HG02610 (cell line): ENCODE measurements around the gene PHOSPHO2.
"Not testable (repeated sequence)": the region's sequence is repeated elsewhere in the genome, so short reads cannot be mapped to it uniquely, and the experiment has no call there.

Experiments used
- ATAC-seq: cut with Tn5 transposase; IDR thresholded peaks from one replicate; pipeline ENCODE4 v1.9.1; 2021; ENCODE audit warnings: mild to moderate bottlenecking, moderate library complexity; ENCODE audit not compliant: unreplicated experiment

Gene PHOSPHO2

GRCh38 chr2:169683425-169684134, 10.7 kb upstream of the PHOSPHO2 start:
- peak; percentile 11 for ATAC-seq

- ATAC-seq = no peak
Observed at GRCh38 chr2:169684135-169684565, 10.1 kb upstream of the PHOSPHO2 start.

DNA sequence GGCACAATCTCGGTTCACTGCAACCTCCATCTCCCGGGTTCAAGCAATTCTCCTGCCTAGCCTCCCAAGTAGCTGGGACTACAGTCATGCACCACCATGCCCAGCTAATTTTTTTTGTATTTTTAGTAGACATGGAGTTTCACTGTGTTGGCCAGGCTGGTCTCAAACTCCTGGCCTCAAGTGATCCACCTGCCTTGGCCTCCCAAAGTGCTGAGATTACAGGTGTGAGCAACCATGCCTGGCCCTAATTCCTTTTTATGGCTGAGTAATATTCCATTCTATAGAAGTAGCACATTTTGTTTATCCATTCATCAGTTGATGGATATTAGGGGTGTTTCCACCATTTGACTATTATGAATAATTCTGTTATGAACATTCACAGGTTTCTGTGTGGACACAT, 9.6 kb upstream of the PHOSPHO2 start:
- ATAC-seq = not testable (repeated sequence)

GRCh38 chr2:169686825-169687224, 7.4 kb upstream of the PHOSPHO2 start:
- not testable (repeated sequence) for ATAC-seq

DNA sequence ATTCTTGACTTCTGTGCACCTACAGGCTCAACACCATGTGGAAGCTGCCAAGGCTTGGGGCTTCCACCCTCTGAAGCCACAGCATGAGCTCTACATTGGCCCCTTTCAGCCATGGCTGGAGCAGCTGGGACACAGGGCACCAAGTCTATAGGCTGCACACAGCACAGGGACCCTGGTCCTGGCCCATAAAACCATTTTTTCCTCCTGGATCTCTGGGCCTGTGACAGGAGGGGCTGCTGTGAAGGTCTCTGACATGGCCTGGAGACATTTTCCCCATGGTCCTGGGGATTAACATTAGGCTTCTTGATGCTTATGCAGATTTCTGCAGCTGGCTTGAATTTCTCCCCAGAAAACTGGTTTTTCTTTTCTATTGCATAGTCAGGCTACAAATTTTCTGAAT, 6.3 kb upstream of the PHOSPHO2 start:
- ATAC-seq = not testable (repeated sequence)

- ATAC-seq = no peak
Observed at GRCh38 chr2:169690958-169691357, 3.3 kb upstream of the PHOSPHO2 start.

- ATAC-seq = no peak
Observed at GRCh38 chr2:169692718-169693117, 1.6 kb upstream of the PHOSPHO2 start.

DNA sequence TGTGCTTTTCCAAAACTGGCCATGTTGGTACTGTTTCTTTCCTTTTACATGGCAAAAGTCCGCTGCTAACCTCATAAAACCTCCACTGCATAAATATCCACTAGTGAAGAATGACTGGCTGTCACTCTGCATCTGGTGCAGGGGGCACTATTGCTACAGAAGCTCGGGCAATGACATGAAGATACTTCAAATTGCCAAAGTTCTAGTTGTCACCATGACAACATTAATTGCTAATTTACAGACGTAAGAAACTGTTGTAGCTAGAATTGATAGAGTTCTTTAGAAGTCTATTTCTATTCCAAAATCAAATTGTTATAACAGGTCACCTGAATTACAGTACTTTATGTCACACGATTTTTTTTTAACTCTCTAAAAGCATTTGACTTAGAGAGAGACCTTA, 909 bp upstream of the PHOSPHO2 start:
- ATAC-seq = no peak

DNA sequence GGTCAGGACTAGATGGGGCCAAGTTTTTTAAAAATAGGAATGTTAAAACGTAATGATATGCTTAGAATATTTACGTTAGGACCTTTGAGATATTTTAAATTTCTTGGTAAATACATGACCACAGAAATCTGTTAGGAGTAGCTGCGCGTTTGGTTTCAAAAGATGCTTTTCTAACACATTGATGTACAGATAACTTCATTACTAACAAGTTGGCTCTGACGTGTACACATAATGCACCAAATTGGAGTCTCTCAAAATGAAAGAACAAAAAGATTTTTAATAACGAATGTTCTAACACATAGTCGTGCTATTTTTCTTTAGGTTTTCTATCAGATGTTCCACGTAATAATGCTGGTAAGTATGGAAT, 608 bp downstream of the PHOSPHO2 start:
- ATAC-seq = no peak

DNA sequence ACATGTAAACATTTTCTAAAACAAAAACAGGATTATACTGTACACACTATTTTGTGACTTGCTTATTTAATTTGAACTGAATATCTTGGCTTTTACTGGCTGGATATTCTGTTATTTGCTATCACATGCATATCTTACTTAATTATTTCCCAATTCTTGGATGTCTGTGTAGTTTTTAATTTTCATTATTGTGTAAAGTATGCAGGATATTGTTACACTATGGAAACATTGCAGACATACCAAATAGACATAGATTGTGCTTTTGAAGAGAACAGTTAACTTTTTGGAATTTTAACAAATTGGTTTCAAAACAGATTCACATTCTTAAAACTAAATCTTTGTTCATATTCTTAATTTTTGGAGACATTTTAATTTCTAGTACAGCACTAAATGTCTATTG, 2.1 kb downstream of the PHOSPHO2 start:
- ATAC-seq = no peak

- ATAC-seq = not testable (repeated sequence)
Observed at GRCh38 chr2:169699173-169699572, 4.9 kb downstream of the PHOSPHO2 start.

GRCh38 chr2:169702996-169703395, 8.7 kb downstream of the PHOSPHO2 start:
- no peak for ATAC-seq

DNA sequence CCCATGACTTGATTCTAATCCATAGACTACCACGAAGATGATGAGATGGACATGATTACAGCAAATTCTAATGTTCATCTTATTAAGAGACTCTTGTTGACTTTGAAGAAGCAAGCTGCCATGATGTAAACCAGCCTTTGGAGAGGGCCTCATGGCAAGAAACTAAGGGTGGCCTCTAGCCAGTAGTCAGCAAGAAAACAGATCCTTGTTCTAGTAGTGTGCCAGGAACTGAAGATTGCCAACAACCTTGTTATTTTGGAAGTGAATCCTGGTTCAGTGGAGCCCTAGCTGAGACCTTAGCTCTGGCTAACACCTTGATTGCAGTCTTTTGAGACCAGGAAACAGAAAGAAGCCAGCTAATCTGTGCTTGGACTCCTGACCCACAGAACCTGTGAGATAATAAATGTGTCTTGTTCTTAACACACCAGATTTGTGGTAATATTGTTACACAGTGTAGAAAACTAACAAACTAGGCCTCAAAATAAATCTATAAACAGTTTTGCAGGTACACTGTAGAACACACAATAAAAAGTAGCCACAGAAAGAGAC, 10.0 kb downstream of the PHOSPHO2 start:
- ATAC-seq = no peak

DNA sequence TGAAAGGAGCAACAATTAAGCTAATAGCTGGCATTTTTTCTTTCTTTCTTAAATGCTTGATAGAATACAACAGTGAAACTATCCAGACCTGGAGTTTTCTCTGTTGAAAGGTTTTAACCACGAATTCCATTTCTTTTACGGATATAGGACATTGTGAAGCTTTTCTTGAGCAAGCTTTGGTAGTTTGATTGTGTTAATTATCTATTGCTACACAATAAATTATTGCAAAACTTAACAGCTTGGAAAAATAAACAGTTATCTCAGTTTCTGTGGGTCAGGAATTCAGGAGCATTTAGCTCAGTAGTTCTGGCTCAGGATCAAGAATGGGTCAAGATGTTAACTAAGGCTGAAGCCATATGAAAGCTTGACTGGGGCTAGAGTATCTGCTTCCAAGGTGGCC, 11.7 kb downstream of the PHOSPHO2 start:
- ATAC-seq = no peak

DNA sequence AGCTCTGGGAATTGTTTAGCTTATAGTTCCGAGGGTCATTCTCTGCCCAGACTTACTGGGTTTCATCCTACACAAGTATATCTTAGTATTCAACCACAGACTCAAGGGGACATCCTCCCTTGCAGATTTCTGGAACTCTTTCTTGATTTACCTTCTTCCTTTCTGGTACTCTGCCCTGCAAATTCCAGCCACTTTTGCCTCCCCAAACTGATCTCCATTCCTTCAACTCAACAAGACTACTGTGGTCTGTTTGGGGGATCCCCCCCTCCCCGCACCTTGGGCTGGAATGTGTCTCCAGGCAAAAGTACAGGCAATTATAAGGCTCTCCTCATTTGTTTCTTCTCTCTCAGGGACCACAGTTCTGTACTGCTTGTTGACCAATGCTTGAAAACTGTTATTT, 13.4 kb downstream of the PHOSPHO2 start:
- ATAC-seq = no peak

DNA sequence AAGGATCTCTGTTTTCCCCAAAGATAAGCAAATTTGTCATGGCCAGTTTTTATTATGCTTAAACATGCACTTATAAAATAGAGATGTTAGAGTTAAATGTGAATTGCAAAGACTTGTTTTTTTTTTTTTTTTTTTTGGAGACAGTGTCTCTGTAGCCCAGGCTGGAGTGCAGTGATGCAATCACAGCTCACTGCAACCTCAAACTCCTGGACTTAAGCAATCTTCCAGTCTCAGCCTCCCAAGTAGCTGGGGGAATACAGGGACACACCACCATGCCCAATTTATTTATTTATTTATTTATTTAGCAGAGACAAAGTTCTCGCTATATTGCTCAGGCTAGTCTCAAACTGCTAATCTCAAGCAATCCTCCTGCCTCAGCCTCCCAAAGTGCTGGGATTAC, 15.1 kb downstream of the PHOSPHO2 start:
- ATAC-seq = no peak

GRCh38 chr2:169709981-169710380, 15.7 kb downstream of the PHOSPHO2 start:
- ATAC-seq = no peak

DNA sequence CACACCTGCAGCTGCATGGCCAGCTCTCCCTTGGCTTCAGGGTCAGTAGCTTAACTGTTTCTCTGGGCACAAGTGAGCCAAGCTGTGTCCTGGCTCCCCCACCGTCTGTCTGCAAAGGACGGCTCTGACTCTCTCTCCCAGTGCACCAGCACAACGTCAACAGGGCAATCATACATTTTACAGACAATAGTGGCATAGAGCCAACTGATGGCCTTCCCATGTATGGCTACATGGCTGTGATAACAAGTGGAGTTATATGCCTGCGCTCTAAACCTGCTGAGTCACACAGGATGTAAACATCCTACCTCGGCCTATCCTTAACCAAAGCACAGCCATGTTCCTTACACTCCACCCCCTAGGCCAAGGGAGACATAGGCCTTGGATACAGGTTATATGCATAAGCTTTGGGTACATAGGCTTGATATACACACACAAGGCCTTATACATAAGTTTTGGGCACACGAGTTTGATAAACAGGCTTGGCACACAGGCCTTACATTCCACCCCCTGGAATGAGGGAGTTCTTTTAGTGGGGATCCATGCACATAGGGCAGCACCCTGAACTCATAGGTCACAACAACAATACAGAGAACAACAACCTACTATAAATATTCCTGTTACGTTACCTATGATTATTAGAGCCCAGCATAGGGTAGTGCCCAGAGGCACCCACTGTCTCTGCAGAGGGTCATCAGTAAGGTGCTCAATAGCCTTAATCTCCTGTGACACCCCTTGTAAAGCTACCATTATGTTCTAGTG, 17.7 kb downstream of the PHOSPHO2 start:
- no peak for ATAC-seq

- no peak for ATAC-seq
Observed at GRCh38 chr2:169712791-169713227, 18.5 kb downstream of the PHOSPHO2 start.

DNA sequence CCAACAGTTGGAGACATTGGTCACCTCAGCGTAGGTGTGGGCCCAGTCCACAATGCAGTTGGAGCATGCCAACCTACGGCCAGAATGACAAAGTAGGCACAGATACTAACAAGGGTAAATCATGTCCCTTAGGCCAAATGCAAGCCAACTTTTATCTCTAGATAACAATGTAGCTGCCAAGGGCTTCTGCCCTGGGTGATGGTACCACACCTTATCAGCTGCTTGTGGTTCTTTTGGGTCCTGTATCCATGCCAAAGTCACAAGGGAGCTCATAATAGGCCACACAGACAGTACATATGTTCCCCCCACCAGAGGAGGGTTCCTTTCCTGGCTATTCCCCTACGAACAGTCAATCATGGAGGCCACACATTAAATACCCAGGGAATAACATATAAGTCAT, 19.1 kb downstream of the PHOSPHO2 start:
- no peak for ATAC-seq

DNA sequence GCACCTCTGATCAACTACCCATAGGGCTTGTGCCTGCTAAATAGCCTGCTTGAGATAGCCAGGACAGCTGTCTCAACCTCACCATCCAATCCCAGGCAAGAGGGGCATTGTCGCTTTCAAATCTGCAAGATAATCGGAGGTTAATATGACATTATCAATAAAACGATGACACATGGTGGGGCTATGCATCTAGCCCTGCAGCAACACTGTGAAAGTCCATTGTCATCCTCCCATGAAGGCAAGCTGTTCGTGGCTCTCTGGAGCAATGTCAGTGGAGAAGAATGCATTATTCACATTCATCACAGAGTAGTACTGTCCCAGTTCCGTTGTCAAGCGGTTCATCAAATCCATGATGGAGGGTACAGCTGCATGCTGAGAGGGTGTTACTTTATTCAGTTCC, 20.4 kb downstream of the PHOSPHO2 start:
- ATAC-seq = no peak
